Stimulated activated CD8-positive, alpha-beta memory T cell treated with anti-CD3 and anti-CD28 coated beads, Interleukin-12 subunit alpha, Interleukin-12 subunit beta, amount 100 ng/mL, for 1 hour (primary cell): ENCODE data around the gene KRTAP12-4.
"Not testable (repeated sequence)": the region's sequence is repeated elsewhere in the genome, so short reads cannot be mapped to it uniquely, and the experiment has no call there.

Experiments used
- DNase-seq: peaks from one replicate; pipeline ENCODE4 v3.0.0-alpha.2; 2020; ENCODE audit warnings: low read depth

The KRTAP12-4 gene

DNA sequence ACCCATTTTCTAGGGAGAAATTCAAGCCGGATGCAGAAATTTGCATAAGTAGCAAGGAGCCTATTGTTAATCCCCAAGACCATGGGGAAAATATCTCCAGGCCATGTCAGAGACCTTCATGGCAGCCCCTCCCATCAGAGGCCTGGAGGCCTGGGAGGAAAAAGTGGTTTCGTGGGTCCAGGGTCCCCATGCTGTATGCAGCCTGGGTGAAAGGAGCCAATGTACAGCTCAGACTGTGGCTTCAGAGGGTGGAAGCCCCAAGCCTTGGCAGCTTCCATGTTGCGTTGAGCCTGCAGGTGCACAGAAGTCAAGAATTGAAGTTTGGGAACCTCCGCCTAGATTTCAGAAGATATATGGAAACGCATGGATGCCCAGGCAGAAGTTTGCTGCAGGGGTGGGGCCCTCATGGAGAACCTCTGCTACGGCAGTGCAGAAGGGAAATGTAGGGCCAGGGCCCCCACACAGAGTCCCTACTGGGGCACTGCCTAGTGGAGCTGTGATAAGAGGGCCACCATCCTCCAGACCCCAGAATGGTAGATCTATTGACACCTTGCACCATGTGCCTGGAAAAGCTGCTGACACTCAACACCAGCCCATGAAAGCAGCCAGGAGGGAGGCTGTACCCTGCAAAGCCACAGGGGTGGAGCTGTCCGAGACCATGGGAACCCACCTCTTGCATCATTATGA lies 44.2 kb downstream of the KRTAP12-4 start:
- not testable (repeated sequence) for DNase-seq

DNA sequence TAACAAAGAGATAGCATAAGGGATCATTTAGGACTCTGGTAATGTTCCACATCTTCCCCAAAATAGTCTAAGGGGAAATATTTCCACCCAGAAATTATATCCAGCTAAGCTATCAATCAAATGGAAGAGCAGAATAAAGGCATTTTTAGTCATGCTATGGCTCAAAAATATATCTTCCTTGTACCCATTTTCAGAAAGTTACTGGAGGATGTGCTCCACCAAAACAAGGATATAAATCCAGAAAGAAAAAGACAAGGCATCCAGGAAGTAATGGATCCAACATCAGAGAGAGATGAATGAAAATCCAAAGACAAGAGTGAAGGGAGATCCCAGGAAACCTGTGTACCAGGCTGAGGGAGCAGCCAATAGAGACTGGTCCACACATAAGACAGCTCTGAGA lies 45.3 kb downstream of the KRTAP12-4 start:
- no peak for DNase-seq

DNA sequence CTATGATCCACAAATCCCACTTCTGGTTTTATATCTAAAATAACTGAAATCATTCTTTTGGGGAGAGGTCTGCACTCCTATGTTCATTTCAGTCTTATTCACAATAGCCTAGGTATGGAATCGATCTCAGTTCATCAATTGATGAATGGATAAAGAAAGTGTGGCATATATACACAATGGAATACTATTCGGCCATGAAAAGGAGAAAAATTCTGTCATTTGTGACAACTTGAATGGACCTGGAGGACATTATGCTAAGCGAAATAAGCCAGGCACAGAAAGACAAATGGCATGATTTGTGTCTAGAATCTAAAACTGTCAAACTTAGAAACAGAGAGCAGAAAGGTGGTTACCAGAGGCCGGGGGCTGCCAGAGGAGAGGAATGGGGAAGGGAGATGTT lies 48.0 kb downstream of the KRTAP12-4 start:
- DNase-seq = no peak
